DMS79 (cell line): ENCODE measurements around the gene WFDC5.
"Not testable (repeated sequence)": the region's sequence is repeated elsewhere in the genome, so short reads cannot be mapped to it uniquely, and the experiment has no call there.

Experiments used
- DNase-seq: peaks from one replicate; lab custom pipeline; 2025; lab: John Stamatoyannopoulos, UW

WFDC5 gene

GRCh38 chr20:45114465-45115385, at the start of gene WFDC5:
Gene WFDC5 (minus strand): TSS chr20:45115174. CDS start chr20:45115083, 91 bp downstream.
- DNase-seq, result no peak

GRCh38 chr20:45163083-45163803, 48.3 kb upstream of the WFDC5 start:
- DNase-seq, result no peak

- DNase-seq, result peak; percentile 0
Measured at GRCh38 chr20:45157962-45158361, 43.0 kb upstream of the WFDC5 start.

- no peak for DNase-seq
Measured at GRCh38 chr20:45156713-45157112, 41.7 kb upstream of the WFDC5 start.

GRCh38 chr20:45154794-45155193, 39.8 kb upstream of the WFDC5 start:
- DNase-seq, result not testable (repeated sequence)

GRCh38 chr20:45154183-45154582, 39.2 kb upstream of the WFDC5 start:
- no peak for DNase-seq

- DNase-seq, result no peak
Measured at GRCh38 chr20:45153752-45154151, 38.8 kb upstream of the WFDC5 start.

GRCh38 chr20:45153147-45153546, 38.2 kb upstream of the WFDC5 start:
- no peak for DNase-seq

- no peak for DNase-seq
Measured at GRCh38 chr20:45152405-45152804, 37.4 kb upstream of the WFDC5 start.

GRCh38 chr20:45149062-45149461, 34.1 kb upstream of the WFDC5 start:
- no peak for DNase-seq

- DNase-seq, result no peak
Measured at GRCh38 chr20:45140836-45141235, 25.9 kb upstream of the WFDC5 start.

- DNase-seq, result not testable (repeated sequence)
Measured at GRCh38 chr20:45139733-45140375, 24.9 kb upstream of the WFDC5 start.

- DNase-seq, result no peak
Measured at GRCh38 chr20:45138561-45139300, 23.8 kb upstream of the WFDC5 start.

GRCh38 chr20:45136911-45137310, 21.9 kb upstream of the WFDC5 start:
- DNase-seq, result no peak

- no peak for DNase-seq
Measured at GRCh38 chr20:45128099-45128498, 13.1 kb upstream of the WFDC5 start.

GRCh38 chr20:45124365-45124764, 9.4 kb upstream of the WFDC5 start, which contains the start of gene WFDC12:
Gene WFDC12 (minus strand): TSS chr20:45124465. CDS start chr20:45124447, 18 bp downstream.
- no peak for DNase-seq

GRCh38 chr20:45121388-45121787, 6.4 kb upstream of the WFDC5 start:
- DNase-seq, result no peak

- no peak for DNase-seq
Measured at GRCh38 chr20:45119556-45120266, 4.7 kb upstream of the WFDC5 start.

- no peak for DNase-seq
Measured at GRCh38 chr20:45118028-45118427, 3.1 kb upstream of the WFDC5 start.

GRCh38 chr20:45117581-45117980, 2.6 kb upstream of the WFDC5 start:
- DNase-seq, result no peak

- no peak for DNase-seq
Measured at GRCh38 chr20:45115829-45116228, 855 bp upstream of the WFDC5 start.
